SK-N-SH treated with all-trans-retinoic acid at 6 μM for 48 hours (cell line): ENCODE measurements around the gene CSNK1D.

Source experiments
- ATAC-seq: fragments of 200-7000 bp; cut with Tn5 transposase; 3 replicates; pipeline ENCODE4 v1.9.1; 2020; ENCODE audit warnings: mild to moderate bottlenecking, moderate library complexity
- BACH2 ChIP-seq: fragments of 250-450 bp; sonication (Bioruptor Pico); IDR thresholded peaks from 2 replicates; pipeline ENCODE4 v1.9.0; 2021; ENCODE audit warnings: mild to moderate bottlenecking, borderline replicate concordance
- CSDC2 ChIP-seq: fragments of 250-450 bp; sonication (Bioruptor Pico); IDR thresholded peaks from 2 replicates; pipeline ENCODE4 v1.5.0; 2020; ENCODE audit warnings: mild to moderate bottlenecking, moderate library complexity
- ESRRG ChIP-seq: fragments of 250-450 bp; sonication (Bioruptor Pico); IDR thresholded peaks from 2 replicates; pipeline ENCODE4 v1.6.1; 2021; ENCODE audit warnings: mild to moderate bottlenecking
- GLIS3 ChIP-seq: fragments of 250-450 bp; sonication (Bioruptor Pico); IDR thresholded peaks from 2 replicates; pipeline ENCODE4 v1.5.0; 2020; ENCODE audit warnings: mild to moderate bottlenecking, moderate library complexity
- ISL1 ChIP-seq: fragments of 250-450 bp; sonication (Bioruptor Pico); IDR thresholded peaks from 2 replicates; pipeline ENCODE4 v2.1.2; 2022; ENCODE audit warnings: mild to moderate bottlenecking, moderate library complexity
- OSR1 ChIP-seq: fragments of 250-450 bp; sonication (Bioruptor Pico); IDR thresholded peaks from 2 replicates; pipeline ENCODE4 v1.8.0; 2022; ENCODE audit warnings: moderate library complexity, mild to moderate bottlenecking, inconsistent platforms
- PPARA ChIP-seq: fragments of 250-450 bp; sonication (Bioruptor Pico); IDR thresholded peaks from 2 replicates; pipeline ENCODE4 v1.5.0; 2020; ENCODE audit warnings: mild to moderate bottlenecking, borderline replicate concordance
- SNAI2 ChIP-seq: fragments of 250-450 bp; sonication (Bioruptor Pico); IDR thresholded peaks from 2 replicates; pipeline ENCODE4 v1.5.0; 2020; ENCODE audit warnings: mild to moderate bottlenecking, moderate library complexity
- TCF4 ChIP-seq: fragments of 250-450 bp; sonication (Bioruptor Pico); IDR thresholded peaks from 2 replicates; pipeline ENCODE4 v1.8.0; 2021; ENCODE audit warnings: mild to moderate bottlenecking, moderate library complexity, borderline replicate concordance
- TOX ChIP-seq: fragments of 250-450 bp; sonication (Bioruptor Pico); IDR thresholded peaks from 2 replicates; pipeline ENCODE4 v1.8.0; 2021; ENCODE audit warnings: mild to moderate bottlenecking, moderate library complexity, borderline replicate concordance
- ZFP3 ChIP-seq: fragments of 250-450 bp; sonication (Bioruptor Pico); IDR thresholded peaks from 2 replicates; pipeline ENCODE4 v1.5.0; 2020; ENCODE audit warnings: mild to moderate bottlenecking, moderate library complexity
- ZFP30 ChIP-seq: fragments of 450-650 bp; formaldehyde crosslinking; IDR thresholded peaks from 2 replicates; pipeline ENCODE4 v1.5.0; 2022; ENCODE audit warnings: mild to moderate bottlenecking, moderate library complexity
- ZNF565 ChIP-seq: fragments of 450-650 bp; formaldehyde crosslinking; conservative IDR thresholded peaks from 2 replicates; pipeline ENCODE4 v1.5.0; 2020; ENCODE audit warnings: low read depth, mild to moderate bottlenecking, moderate library complexity
- ZNF70 ChIP-seq: fragments of 450-650 bp; formaldehyde crosslinking; IDR thresholded peaks from 2 replicates; pipeline ENCODE4 v1.5.0; 2020; ENCODE audit warnings: mild to moderate bottlenecking, moderate library complexity
- ZNF8 ChIP-seq: fragments of 450-650 bp; formaldehyde crosslinking; IDR thresholded peaks from 2 replicates; pipeline ENCODE4 v1.5.0; 2020; ENCODE audit warnings: mild to moderate bottlenecking, moderate library complexity
- TF ChIP-seq, protein P1 (sequence below): fragments of 250-450 bp; sonication (Bioruptor Pico); IDR thresholded peaks from 2 replicates; pipeline ENCODE4 v1.8.0; 2020; ENCODE audit warnings: mild to moderate bottlenecking, moderate library complexity, borderline replicate concordance
- TF ChIP-seq, protein P2 (sequence below): fragments of 250-450 bp; sonication (Bioruptor Pico); IDR thresholded peaks from 2 replicates; pipeline ENCODE4 v1.5.1; 2020; ENCODE audit warnings: low read depth, mild to moderate bottlenecking, moderate library complexity

Gene CSNK1D

DNA sequence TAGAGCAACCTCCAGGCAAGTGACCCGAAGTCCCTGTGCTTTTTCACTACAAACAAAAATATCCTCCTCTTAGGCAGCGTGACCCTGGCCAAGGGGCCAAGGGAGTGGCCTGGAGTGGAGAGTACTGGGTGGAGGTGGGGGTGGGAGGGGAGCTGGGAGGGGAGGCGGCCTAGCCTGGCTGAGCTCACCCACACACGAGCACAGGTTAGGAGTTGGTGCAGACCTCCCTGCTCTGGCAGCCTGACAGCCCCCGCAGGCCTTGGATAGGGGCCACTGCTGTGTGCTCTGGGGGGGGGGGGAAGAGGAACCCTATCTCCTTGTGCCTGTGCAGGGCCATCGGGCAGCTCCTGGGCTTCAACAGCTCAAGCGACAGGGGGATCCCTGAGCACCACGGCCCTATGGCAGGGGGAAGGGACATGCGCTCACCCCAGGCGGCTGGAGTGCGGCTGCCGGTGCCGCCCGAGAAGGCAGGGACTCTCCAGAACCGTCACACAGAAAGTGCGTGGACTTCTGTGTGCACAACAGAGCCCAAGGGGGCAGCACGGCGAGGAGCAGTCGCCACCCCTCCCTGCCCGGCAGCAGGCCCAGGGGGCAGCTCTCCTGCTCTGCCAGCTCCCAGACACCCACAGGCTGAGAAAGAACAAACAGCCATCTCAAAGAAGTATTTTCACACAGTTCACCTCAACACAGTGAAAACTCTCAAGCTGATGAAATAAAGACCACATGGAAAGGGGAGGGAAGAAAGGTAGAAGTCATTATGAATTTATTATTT is 31.4 kb downstream of the CSNK1D start (continued):
- TF ChIP-seq BACH2 (no peak), ISL1 (CRISPR knock-in tag) (no peak), ZFP30 (CRISPR knock-in tag) (no peak)

DNA sequence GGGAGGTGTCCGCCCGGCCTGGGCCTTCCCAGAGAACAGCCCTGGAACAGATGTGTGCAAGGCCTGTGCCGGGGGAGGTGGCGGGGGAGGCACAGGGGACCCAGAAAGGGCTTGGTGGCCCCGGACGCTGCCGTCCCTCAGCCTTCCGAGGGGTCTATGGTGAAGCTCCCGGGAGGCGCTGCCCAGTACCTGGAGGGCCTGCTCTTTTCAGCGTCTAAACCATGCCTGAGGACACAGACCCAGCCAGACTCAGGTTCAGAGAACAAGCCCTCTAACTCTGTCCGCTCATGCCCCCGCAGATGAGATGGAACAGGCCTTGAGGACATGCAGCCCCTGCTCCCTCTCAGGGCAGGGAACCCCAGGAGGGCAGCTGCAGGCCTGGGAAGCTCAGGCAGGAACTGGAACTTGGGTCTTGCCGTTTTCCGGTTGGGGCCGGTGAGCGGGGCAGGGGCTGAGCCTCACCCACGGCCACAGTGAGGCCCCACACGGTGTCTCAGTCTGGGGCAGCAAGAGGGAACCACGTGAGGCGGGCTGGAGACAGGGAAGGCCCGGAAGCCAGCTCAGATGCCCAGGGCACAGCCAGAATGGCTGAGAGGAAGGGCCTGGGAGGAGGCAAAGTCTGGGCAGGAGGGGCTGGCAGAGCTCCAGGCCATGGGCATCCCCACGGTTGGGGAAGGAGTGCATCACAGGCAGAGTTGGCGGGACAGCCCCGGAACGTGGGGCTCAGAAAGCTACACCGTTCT is 32.1 kb downstream of the CSNK1D start:
- TF ChIP-seq ESRRG: no peak
- 0 out of 2 replicates have a peak, but pooled peaks have one; percentile 6 for TF ChIP-seq TOX (CRISPR knock-in tag)
- peak; percentile 61 for ATAC-seq

DNA sequence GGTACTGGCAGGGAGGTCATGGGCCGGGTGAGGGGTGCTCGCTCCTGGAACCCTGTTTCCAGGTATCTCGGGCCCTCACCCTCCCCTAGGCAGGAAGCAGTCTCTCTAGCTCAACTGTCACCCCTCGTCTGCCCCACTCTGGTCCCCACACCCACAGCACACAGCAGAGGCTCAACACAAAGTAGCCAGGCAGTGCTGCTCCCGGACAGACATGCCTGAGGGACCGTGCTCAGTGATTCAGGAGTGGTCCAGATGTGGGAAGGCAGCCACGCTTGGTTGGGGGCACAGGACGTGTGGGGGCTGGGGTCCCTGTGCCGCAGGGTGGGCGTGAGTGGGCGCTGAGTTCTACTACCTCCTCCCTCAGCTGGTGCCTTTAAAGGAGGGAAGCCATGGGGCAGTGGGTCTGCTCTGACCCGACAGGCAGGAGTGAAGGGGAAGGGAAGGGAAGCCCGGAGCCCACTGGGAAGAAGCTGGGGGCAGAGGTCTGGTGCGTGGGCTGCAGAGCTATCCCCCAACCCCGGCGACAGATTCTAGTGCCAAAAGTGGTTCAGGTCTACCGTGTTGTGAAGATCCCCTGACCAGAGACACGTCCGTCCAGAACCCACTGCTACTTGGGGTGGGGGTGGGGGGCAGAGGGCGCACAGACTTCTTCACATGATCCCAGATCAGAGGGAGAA is 32.9 kb downstream of the CSNK1D start:
- ATAC-seq: no peak
- TF ChIP-seq CSDC2 (CRISPR knock-in tag): no peak
- TF ChIP-seq GLIS3 (CRISPR knock-in tag): no peak
- no peak for TF ChIP-seq ZNF565 (CRISPR knock-in tag)
- TF ChIP-seq OSR1: no peak
- no peak for TF ChIP-seq ZNF8 (CRISPR knock-in tag)
- TF ChIP-seq TCF4: no peak
- no peak for TF ChIP-seq PPARA (CRISPR knock-in tag)
- TF ChIP-seq, protein P1, sequence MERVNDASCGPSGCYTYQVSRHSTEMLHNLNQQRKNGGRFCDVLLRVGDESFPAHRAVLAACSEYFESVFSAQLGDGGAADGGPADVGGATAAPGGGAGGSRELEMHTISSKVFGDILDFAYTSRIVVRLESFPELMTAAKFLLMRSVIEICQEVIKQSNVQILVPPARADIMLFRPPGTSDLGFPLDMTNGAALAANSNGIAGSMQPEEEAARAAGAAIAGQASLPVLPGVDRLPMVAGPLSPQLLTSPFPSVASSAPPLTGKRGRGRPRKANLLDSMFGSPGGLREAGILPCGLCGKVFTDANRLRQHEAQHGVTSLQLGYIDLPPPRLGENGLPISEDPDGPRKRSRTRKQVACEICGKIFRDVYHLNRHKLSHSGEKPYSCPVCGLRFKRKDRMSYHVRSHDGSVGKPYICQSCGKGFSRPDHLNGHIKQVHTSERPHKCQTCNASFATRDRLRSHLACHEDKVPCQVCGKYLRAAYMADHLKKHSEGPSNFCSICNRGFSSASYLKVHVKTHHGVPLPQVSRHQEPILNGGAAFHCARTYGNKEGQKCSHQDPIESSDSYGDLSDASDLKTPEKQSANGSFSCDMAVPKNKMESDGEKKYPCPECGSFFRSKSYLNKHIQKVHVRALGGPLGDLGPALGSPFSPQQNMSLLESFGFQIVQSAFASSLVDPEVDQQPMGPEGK: no peak
- TF ChIP-seq ZFP30 (CRISPR knock-in tag): no peak
- no peak for TF ChIP-seq ISL1 (CRISPR knock-in tag)
- no peak for TF ChIP-seq ZNF70 (CRISPR knock-in tag)
- no peak for TF ChIP-seq TOX (CRISPR knock-in tag)
- TF ChIP-seq, protein P2, sequence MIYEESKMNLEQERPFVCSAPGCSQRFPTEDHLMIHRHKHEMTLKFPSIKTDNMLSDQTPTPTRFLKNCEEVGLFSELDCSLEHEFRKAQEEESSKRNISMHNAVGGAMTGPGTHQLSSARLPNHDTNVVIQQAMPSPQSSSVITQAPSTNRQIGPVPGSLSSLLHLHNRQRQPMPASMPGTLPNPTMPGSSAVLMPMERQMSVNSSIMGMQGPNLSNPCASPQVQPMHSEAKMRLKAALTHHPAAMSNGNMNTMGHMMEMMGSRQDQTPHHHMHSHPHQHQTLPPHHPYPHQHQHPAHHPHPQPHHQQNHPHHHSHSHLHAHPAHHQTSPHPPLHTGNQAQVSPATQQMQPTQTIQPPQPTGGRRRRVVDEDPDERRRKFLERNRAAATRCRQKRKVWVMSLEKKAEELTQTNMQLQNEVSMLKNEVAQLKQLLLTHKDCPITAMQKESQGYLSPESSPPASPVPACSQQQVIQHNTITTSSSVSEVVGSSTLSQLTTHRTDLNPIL (CRISPR knock-in tag): no peak
- TF ChIP-seq ESRRG: no peak
- TF ChIP-seq, all 23 proteins: peak for 0

DNA sequence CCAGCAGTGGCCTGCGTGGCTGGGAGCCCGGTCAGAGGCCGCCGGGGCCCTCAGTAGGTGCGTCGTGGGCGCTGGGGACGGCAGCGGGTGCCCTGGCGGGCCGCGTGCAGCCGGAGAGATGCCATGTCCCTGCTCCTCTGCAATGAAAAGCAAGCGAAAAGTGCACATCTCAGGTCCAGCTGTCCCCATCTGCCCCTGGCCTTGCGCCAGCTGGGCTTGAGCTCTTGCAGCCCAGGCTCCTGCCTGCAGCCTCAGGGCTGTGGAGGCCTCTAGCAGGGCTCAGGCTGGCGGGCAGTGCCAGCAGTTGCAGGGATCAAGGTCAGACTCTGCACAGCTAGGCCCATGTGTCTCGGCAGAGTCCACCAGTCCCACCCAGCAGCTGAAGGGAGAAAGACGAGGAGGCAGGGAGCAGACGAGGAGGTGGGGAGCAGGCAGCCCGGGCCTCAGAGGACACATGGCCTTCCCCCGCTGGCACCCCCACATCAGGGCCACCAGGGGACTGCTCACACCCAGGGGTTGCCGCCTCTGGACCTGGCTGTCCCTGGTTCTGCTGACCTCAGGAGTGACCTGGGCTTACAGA is 33.5 kb downstream of the CSNK1D start:
- TF ChIP-seq, protein P2 (CRISPR knock-in tag): no peak
- TF ChIP-seq ZNF8 (CRISPR knock-in tag): no peak
- no peak for TF ChIP-seq ZFP30 (CRISPR knock-in tag)
- no peak for TF ChIP-seq ZNF70 (CRISPR knock-in tag)
- TF ChIP-seq SNAI2: no peak
- no peak for ATAC-seq

DNA sequence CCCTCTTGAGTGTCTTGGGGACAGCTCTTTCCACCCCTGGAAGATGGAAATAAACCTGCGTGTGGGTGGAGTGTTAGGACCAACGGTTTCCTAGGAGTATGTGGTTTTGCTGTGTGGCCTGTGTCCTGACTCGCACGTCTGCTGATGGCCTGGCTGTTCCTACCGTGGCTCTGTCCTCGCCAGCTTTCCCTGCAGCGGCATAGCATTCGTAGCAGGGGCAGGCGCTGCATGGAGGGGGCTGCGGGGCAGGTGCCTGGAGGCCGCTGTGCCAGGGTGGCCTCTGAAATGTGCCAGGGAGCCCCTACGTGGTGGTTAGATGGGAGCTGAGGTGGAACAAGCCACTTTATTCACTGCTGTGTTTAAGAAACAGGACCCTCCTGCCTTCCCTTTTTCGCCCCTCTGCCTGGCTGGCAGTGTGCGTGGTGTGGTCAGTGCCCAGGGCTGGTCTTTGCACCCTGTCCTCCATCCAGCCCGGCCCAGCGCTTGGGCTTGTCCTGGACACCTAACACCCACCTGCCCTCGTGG is 34.0 kb downstream of the CSNK1D start:
- TF ChIP-seq ZFP3 (CRISPR knock-in tag): no peak
- TF ChIP-seq ISL1 (CRISPR knock-in tag): no peak
- TF ChIP-seq TOX (CRISPR knock-in tag): no peak
- TF ChIP-seq, all 23 proteins: peak for 0
- no peak for ATAC-seq
